H1 (cell line): ENCODE data around the gene HORMAD2. TPM values are rescaled to one million over a fixed set of nuclear protein-coding genes. Genes with fewer than 3 reads are reported as not detected.

Source experiments
- CTCF ChIA-PET: fragments of 300-600 bp; sonication (Branson Sonifier 250); formaldehyde crosslinking; loops from one replicate; lab custom pipeline; 2021; ENCODE audit not compliant: partially characterized antibody; lab: Charles Lee
- POLR2A ChIA-PET: fragments of 300-600 bp; sonication (Branson Sonifier 250); formaldehyde crosslinking; loops from one replicate; lab custom pipeline; 2021; ENCODE audit warnings: inconsistent platforms; ENCODE audit not compliant: partially characterized antibody; lab: Charles Lee
- DNase-seq, 2 experiments: peaks; one replicate each; pipeline versions ENCODE4 v3.0.0 to v3.0.0-alpha.2; 2010 to 2022; ENCODE audit warnings: low spot score in 2 of 2, low read depth in 1 of 2, mixed read lengths in 1 of 2
- FAIRE-seq: peaks from 2 replicates; lab custom pipeline; 2011; peaks lifted over from hg19 to GRCh38; lab: Jason Lieb, UNC
- H2AFZ ChIP-seq: 2 replicates; pipeline ENCODE4 v1.8.1; 2012; ENCODE audit warnings: low read length, inconsistent platforms
- H2AK5ac ChIP-seq: 2 replicates; pipeline ENCODE4 v1.6.1; 2013; ENCODE audit warnings: low read depth, low read length
- H2BK120ac ChIP-seq: replicated peaks from 2 replicates; pipeline ENCODE3; 2013; ENCODE audit warnings: low read depth, low read length, inconsistent platforms
- H2BK12ac ChIP-seq: 2 replicates; pipeline ENCODE4 v1.6.1; 2013; ENCODE audit warnings: low read depth, low read length
- H2BK15ac ChIP-seq: 2 replicates; pipeline ENCODE4 v1.6.1; 2013; ENCODE audit warnings: low read length
- H2BK20ac ChIP-seq: 2 replicates; pipeline ENCODE4 v1.6.1; 2013; ENCODE audit warnings: low read length
- H2BK5ac ChIP-seq: 2 replicates; pipeline ENCODE4 v1.6.1; 2013; ENCODE audit warnings: low read depth, low read length
- H3K14ac ChIP-seq: 2 replicates; pipeline ENCODE4 v1.6.1; 2013; ENCODE audit warnings: inconsistent platforms; ENCODE audit not compliant: insufficient read length
- H3K18ac ChIP-seq: 2 replicates; pipeline ENCODE4 v1.6.1; 2013; ENCODE audit warnings: low read length; ENCODE audit errors: extremely low read depth
- H3K23ac ChIP-seq: 2 replicates; pipeline ENCODE4 v1.6.1; 2013; ENCODE audit warnings: inconsistent platforms; ENCODE audit not compliant: insufficient read length
- H3K23me2 ChIP-seq: 2 replicates; pipeline ENCODE4 v1.6.1; 2013; ENCODE audit warnings: low read depth, low read length
- H3K27ac ChIP-seq: 2 replicates; pipeline ENCODE4 v1.6.1; 2011; ENCODE audit warnings: low read depth, low read length, inconsistent platforms
- H3K27me3 ChIP-seq, 4 experiments: replicated peaks in 1 of 4; 1 replicate in 1 of 4; 2 replicates in 3 of 4; pipeline versions ENCODE4 v1.6.1 to v1.8.1; 2011 to 2013; ENCODE audit warnings: low read length in 3 of 4, mild to moderate bottlenecking in 3 of 4, inconsistent platforms in 2 of 4, mixed read lengths in 2 of 4, moderate library complexity in 1 of 4; ENCODE audit not compliant: control insufficient read depth in 3 of 4, insufficient read depth in 3 of 4; ENCODE audit errors: extremely low read depth in 1 of 4
- H3K36me3 ChIP-seq, 4 experiments: 2 replicates each; pipeline versions ENCODE4 v1.6.1 to v1.8.1; 2011 to 2013; ENCODE audit warnings: mild to moderate bottlenecking in 4 of 4, low read length in 3 of 4, moderate library complexity in 2 of 4, control low read depth in 1 of 4, inconsistent platforms in 1 of 4; ENCODE audit not compliant: insufficient read depth in 4 of 4, control insufficient read depth in 2 of 4
- H3K4ac ChIP-seq: replicated peaks from 2 replicates; pipeline ENCODE3; 2013; ENCODE audit warnings: low read length, low read depth, mixed read lengths, inconsistent platforms; ENCODE audit not compliant: insufficient read length
- H3K4me1 ChIP-seq, 4 experiments: replicated peaks in 1 of 4; 1 replicate in 1 of 4; 2 replicates in 3 of 4; pipeline versions ENCODE4 v1.6.1 to v1.8.1; 2011 to 2013; ENCODE audit warnings: low read length in 3 of 4, inconsistent platforms in 2 of 4, mixed read lengths in 1 of 4; ENCODE audit not compliant: insufficient read depth in 4 of 4, control insufficient read depth in 3 of 4
- H3K4me2 ChIP-seq, 2 experiments: 2 replicates each; pipeline versions ENCODE4 v1.6.1 to v1.8.1; 2011 to 2013; ENCODE audit warnings: low read depth in 2 of 2, low read length in 2 of 2, control low read depth in 1 of 2, inconsistent platforms in 1 of 2, mild to moderate bottlenecking in 1 of 2; ENCODE audit not compliant: insufficient read depth in 1 of 2
- H3K4me3 ChIP-seq, 4 experiments: fragments of 200-600, 300-600 bp in 1 of 4; sonication (generic), shearing (Covaris generic), sonication (Bioruptor Twin) in 1 of 4; 2 replicates each; pipeline versions ENCODE4 v1.5.1 to v1.8.1; 2011 to 2016; ENCODE audit warnings: low read length in 4 of 4, low read depth in 3 of 4, control low read depth in 2 of 4, inconsistent platforms in 2 of 4, mild to moderate bottlenecking in 2 of 4, mixed read lengths in 1 of 4, moderate library complexity in 1 of 4; ENCODE audit not compliant: insufficient read depth in 2 of 4; ENCODE audit errors: extremely low read depth in 1 of 4
- H3K56ac ChIP-seq: replicated peaks from 2 replicates; pipeline ENCODE3; 2013; ENCODE audit warnings: low read depth, mild to moderate bottlenecking, mixed read lengths, low read length, inconsistent platforms; ENCODE audit not compliant: insufficient read length
- H3K79me1 ChIP-seq: 2 replicates; pipeline ENCODE4 v1.6.1; 2013; ENCODE audit warnings: low read depth, low read length, control low read depth
- H3K79me2 ChIP-seq, 2 experiments: 2 replicates each; pipeline versions ENCODE4 v1.6.1 to v1.8.1; 2012 to 2013; ENCODE audit warnings: low read length in 2 of 2, mild to moderate bottlenecking in 2 of 2, inconsistent platforms in 1 of 2; ENCODE audit not compliant: insufficient read depth in 2 of 2, control insufficient read depth in 1 of 2
- H3K9ac ChIP-seq, 4 experiments: replicated peaks in 1 of 4; 1 replicate in 1 of 4; 2 replicates in 3 of 4; pipeline versions ENCODE4 v1.6.1 to v1.8.1; 2011 to 2013; ENCODE audit warnings: low read depth in 3 of 4, low read length in 3 of 4, control low read depth in 2 of 4, mild to moderate bottlenecking in 2 of 4, moderate library complexity in 2 of 4, inconsistent platforms in 1 of 4; ENCODE audit errors: extremely low read depth in 1 of 4
- H3K9me3 ChIP-seq, 2 experiments: 2 replicates each; pipeline versions ENCODE4 v1.6.1 to v1.8.1; 2012 to 2013; ENCODE audit warnings: mild to moderate bottlenecking in 2 of 2, moderate library complexity in 2 of 2, control low read depth in 1 of 2, inconsistent platforms in 1 of 2, low read depth in 1 of 2, low read length in 1 of 2, mixed read lengths in 1 of 2; ENCODE audit not compliant: insufficient read depth in 2 of 2
- H4K20me1 ChIP-seq, 2 experiments: replicated peaks in 1 of 2; 2 replicates each; pipeline versions ENCODE3 to v1.8.1; 2011 to 2013; ENCODE audit warnings: inconsistent platforms in 2 of 2, low read length in 2 of 2, mild to moderate bottlenecking in 1 of 2; ENCODE audit not compliant: insufficient read depth in 2 of 2, control insufficient read depth in 1 of 2
- H4K5ac ChIP-seq: 2 replicates; pipeline ENCODE4 v1.6.1; 2013; ENCODE audit warnings: low read length, low read depth, mixed read lengths, inconsistent platforms; ENCODE audit not compliant: insufficient read length
- H4K8ac ChIP-seq: 2 replicates; pipeline ENCODE4 v1.8.0; 2013; ENCODE audit warnings: mild to moderate bottlenecking, moderate library complexity, low read length, inconsistent platforms; ENCODE audit not compliant: insufficient read depth; ENCODE audit errors: extremely low read depth
- H4K91ac ChIP-seq: replicated peaks from 2 replicates; pipeline ENCODE3; 2013; ENCODE audit warnings: low read length, mixed read lengths, inconsistent platforms; ENCODE audit not compliant: insufficient read length
- CHD1 ChIP-seq: IDR thresholded peaks from 2 replicates; pipeline ENCODE4 v1.6.1; 2012; ENCODE audit warnings: low read depth, low read length, improper control_type of control experiment
- CREB1 ChIP-seq: IDR thresholded peaks from 2 replicates; pipeline ENCODE4 v1.6.1; 2012; ENCODE audit warnings: inconsistent platforms
- EGR1 ChIP-seq: IDR thresholded peaks from 2 replicates; pipeline ENCODE4 v1.6.1; 2011; ENCODE audit warnings: low read depth, low read length, borderline replicate concordance
- GTF2F1 ChIP-seq: IDR thresholded peaks from 2 replicates; pipeline ENCODE4 v1.6.1; 2012; ENCODE audit warnings: low read depth, low read length, improper control_type of control experiment, borderline replicate concordance
- JUN ChIP-seq: IDR thresholded peaks from 2 replicates; pipeline ENCODE4 v1.6.1; 2011; ENCODE audit warnings: low read depth, mild to moderate bottlenecking, improper control_type of control experiment, low read length
- MAFK ChIP-seq: IDR thresholded peaks from 2 replicates; pipeline ENCODE4 v1.6.1; 2012; ENCODE audit warnings: low read depth, mild to moderate bottlenecking, improper control_type of control experiment, low read length
- POLR2AphosphoS5 ChIP-seq: IDR thresholded peaks from 2 replicates; pipeline ENCODE4 v1.6.1; 2011; ENCODE audit warnings: low read depth, low read length
- SIN3A ChIP-seq, 2 experiments: IDR thresholded peaks in 1 of 2; conservative IDR thresholded peaks in 1 of 2; 2 replicates each; pipeline ENCODE4 v1.6.1; 2011 to 2012; ENCODE audit warnings: low read length in 2 of 2, improper control_type of control experiment in 1 of 2, low read depth in 1 of 2, mild to moderate bottlenecking in 1 of 2
- SIRT6 ChIP-seq: IDR thresholded peaks from one replicate; pipeline ENCODE4 v1.7.1; 2012; ENCODE audit warnings: low read length, inconsistent platforms
- SP2 ChIP-seq: IDR thresholded peaks from 2 replicates; pipeline ENCODE4 v1.6.1; 2012; ENCODE audit warnings: mild to moderate bottlenecking, low read length, inconsistent platforms
- SUZ12 ChIP-seq: fragments of 200-600 bp; sonication (generic); IDR thresholded peaks from 2 replicates; pipeline ENCODE4 v1.6.1; 2012; ENCODE audit warnings: mild to moderate bottlenecking, inconsistent platforms, low read length, moderate library complexity, mixed read lengths
- WGBS, 2 experiments: shearing (Covaris generic) in 1 of 2; methylation state at CpG; one replicate each; pipeline versions ENCODE4 v1.1.6 to v1.1.7; 2013 to 2015; ENCODE audit warnings: low lambda C conversion rate in 2 of 2, mixed read lengths in 2 of 2, inconsistent platforms in 1 of 2, low coverage in 1 of 2, missing lambda C conversion rate in 1 of 2; ENCODE audit not compliant: insufficient replicate concordance in 2 of 2, insufficient coverage in 1 of 2, insufficient read length in 1 of 2; ENCODE audit errors: extremely low coverage in 1 of 2, missing lambda C conversion rate in 1 of 2; 5-methylcytosine and 5-hydroxymethylcytosine counted together
- polyA plus RNA-seq, 7 experiments: library from polyadenylated mRNA; depleted of rRNA in 3 of 7; stranded (reverse) in 5 of 7; unstranded in 2 of 7; fragments of >200 nt in 5 of 7; fragments of 200-250 nt in 2 of 7; gene quantifications; 1 replicate in 5 of 7; 2 replicates in 1 of 7; 4 replicates in 1 of 7; pipeline versions ENCODE4 v1.2.1 to v1.2.3, GENCODE V29; 2011 to 2013; ENCODE audit warnings: missing spikeins in 2 of 7, mixed read lengths in 2 of 7
- total RNA-seq: library from RNA; stranded (reverse); fragmentation: NEBNext Ultra II Directional; extraction: Animal tissue kit (Norgen Biotek cat#: 25700); gene quantifications from 2 replicates; pipeline ENCODE4 v1.2.1, GENCODE V29; 2021
- TF ChIP-seq, protein P1 (sequence below): IDR thresholded peaks from 2 replicates; pipeline ENCODE4 v1.6.1; 2012; ENCODE audit warnings: low read length, inconsistent platforms
- TF ChIP-seq, protein P2 (sequence below): IDR thresholded peaks from 2 replicates; pipeline ENCODE4 v1.6.1; 2011; ENCODE audit warnings: low read depth, mild to moderate bottlenecking, low read length; ENCODE audit not compliant: insufficient read depth

HORMAD2 gene
- total and polyA plus RNA-seq, 2 of the 8 experiments (the other 6 are each of a cell fraction or from before 2014, with no cell fraction given): 0.03 TPM; not detected in 1

- no peak overlapping the region for H4K8ac ChIP-seq
- H3K9me3 ChIP-seq: no peaks in the 10 kb centered on the region
- no peak overlapping the region for H4K5ac ChIP-seq
- H2AK5ac ChIP-seq: no peak overlapping the region
- H3K23ac ChIP-seq: no peak overlapping the region
- no peak overlapping the region for H3K18ac ChIP-seq
- H2BK20ac ChIP-seq: no peak overlapping the region
- H4K91ac ChIP-seq: no peak overlapping the region
- no peak overlapping the region for H3K4me3 ChIP-seq
- WGBS, 2 experiments: 89% methylated on average over 2 of the region's 2 CpGs; no CpG with 5 or more reads in 1 of the 2 experiments
- no peak for DNase-seq
- H3K14ac ChIP-seq: no peak overlapping the region
- no peaks in the 10 kb centered on the region for H3K27me3 ChIP-seq
- ChIA-PET CTCF (interaction anchor here (1.0 to 5.4 kb wide), 6 partner anchors 10 to 137 kb away, joined by 3 to 27 read pairs (median 4); no protein-coding TSS in a partner anchor), POLR2A (interaction anchor here (0.7 kb wide), 1 partner anchor 86 kb away, joined by 3 read pairs; no protein-coding TSS in a partner anchor)
- H3K4me1 ChIP-seq: no peaks in the 10 kb centered on the region
- no peak overlapping the region for H3K4ac ChIP-seq
- no peak overlapping the region for H3K56ac ChIP-seq
- no peak overlapping the region for H3K27ac ChIP-seq
- H3K23me2 ChIP-seq: no peaks in the 10 kb centered on the region
- H2BK15ac ChIP-seq: no peak overlapping the region
- no peaks in the 10 kb centered on the region for H3K79me1 ChIP-seq
- H2AFZ ChIP-seq: peak overlapping the region; percentile 42; the same call in 1 of the 2 replicates
- H3K79me2 ChIP-seq: no peaks in the 10 kb centered on the region
- no peak overlapping the region for H2BK12ac ChIP-seq
- no peak overlapping the region for H2BK5ac ChIP-seq
- no peak overlapping the region for H3K4me2 ChIP-seq
- no peak overlapping the region for H3K9ac ChIP-seq
- no peaks in the 10 kb centered on the region for H3K36me3 ChIP-seq
- no peak for FAIRE-seq
- H4K20me1 ChIP-seq: no peaks in the 10 kb centered on the region
- no peak overlapping the region for H2BK120ac ChIP-seq
- TF ChIP-seq SIN3A (conservative IDR thresholded peaks at IDR 0.05 in 1 of 2, IDR thresholded peaks at IDR 0.05 in 1 of 2; ENCODE audit: low read depth in 1 of 2, low read length in 2 of 2): no peak
- no peak for TF ChIP-seq SP2
- TF ChIP-seq CREB1: no peak
- TF ChIP-seq EGR1: no peak
- no peak for TF ChIP-seq POLR2AphosphoS5
- TF ChIP-seq, protein P1, sequence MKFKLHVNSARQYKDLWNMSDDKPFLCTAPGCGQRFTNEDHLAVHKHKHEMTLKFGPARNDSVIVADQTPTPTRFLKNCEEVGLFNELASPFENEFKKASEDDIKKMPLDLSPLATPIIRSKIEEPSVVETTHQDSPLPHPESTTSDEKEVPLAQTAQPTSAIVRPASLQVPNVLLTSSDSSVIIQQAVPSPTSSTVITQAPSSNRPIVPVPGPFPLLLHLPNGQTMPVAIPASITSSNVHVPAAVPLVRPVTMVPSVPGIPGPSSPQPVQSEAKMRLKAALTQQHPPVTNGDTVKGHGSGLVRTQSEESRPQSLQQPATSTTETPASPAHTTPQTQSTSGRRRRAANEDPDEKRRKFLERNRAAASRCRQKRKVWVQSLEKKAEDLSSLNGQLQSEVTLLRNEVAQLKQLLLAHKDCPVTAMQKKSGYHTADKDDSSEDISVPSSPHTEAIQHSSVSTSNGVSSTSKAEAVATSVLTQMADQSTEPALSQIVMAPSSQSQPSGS: no peak
- TF ChIP-seq, protein P2, sequence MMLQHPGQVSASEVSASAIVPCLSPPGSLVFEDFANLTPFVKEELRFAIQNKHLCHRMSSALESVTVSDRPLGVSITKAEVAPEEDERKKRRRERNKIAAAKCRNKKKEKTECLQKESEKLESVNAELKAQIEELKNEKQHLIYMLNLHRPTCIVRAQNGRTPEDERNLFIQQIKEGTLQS: no peak
- TF ChIP-seq CHD1: no peak
- TF ChIP-seq SUZ12: no peak
- no peak for TF ChIP-seq MAFK
- no peak for TF ChIP-seq SIRT6
- TF ChIP-seq GTF2F1: no peak
- TF ChIP-seq JUN: no peak
Measured at GRCh38 chr22:30118291-30118690, 38.0 kb downstream of the HORMAD2 start.
